ENCODE data around the gene COG5.

COG5 gene

GRCh38 chr7:107394831-107395230 lies 168.9 kb downstream of the COG5 start:
- DNase-seq (ENCODE audit: low read depth, low spot score): no peak

GRCh38 chr7:107394276-107394675 lies 169.4 kb downstream of the COG5 start:
- no peak for DNase-seq (ENCODE audit: low read depth, low spot score)

- no peak for DNase-seq (ENCODE audit: low read depth, low spot score)
Observed at GRCh38 chr7:107392830-107393229, 170.9 kb downstream of the COG5 start.

- DNase-seq (ENCODE audit: low read depth, low spot score): no peak
Observed at GRCh38 chr7:107390916-107391315, 172.8 kb downstream of the COG5 start.

GRCh38 chr7:107388604-107389003 lies 175.1 kb downstream of the COG5 start:
- DNase-seq (ENCODE audit: low read depth, low spot score): no peak

- no peak for DNase-seq (ENCODE audit: low read depth, low spot score)
Observed at GRCh38 chr7:107387573-107388219, 176.0 kb downstream of the COG5 start.

GRCh38 chr7:107387128-107387527 lies 176.6 kb downstream of the COG5 start:
- DNase-seq (ENCODE audit: low read depth, low spot score): no peak

- DNase-seq (ENCODE audit: low read depth, low spot score): no peak
Observed at GRCh38 chr7:107386548-107387102, 177.1 kb downstream of the COG5 start.

- DNase-seq (ENCODE audit: low read depth, low spot score): no peak
Observed at GRCh38 chr7:107384025-107384424, 179.7 kb downstream of the COG5 start.

GRCh38 chr7:107383203-107383602 lies 180.5 kb downstream of the COG5 start:
- DNase-seq (ENCODE audit: low read depth, low spot score): no peak

GRCh38 chr7:107381453-107381852 lies 182.3 kb downstream of the COG5 start:
- DNase-seq (ENCODE audit: low read depth, low spot score): no peak

- no peak for DNase-seq (ENCODE audit: low read depth, low spot score)
Observed at GRCh38 chr7:107373354-107373753, 190.4 kb downstream of the COG5 start.

GRCh38 chr7:107372298-107372697 lies 191.4 kb downstream of the COG5 start:
- no peak for DNase-seq (ENCODE audit: low read depth, low spot score)

- no peak for DNase-seq (ENCODE audit: low read depth, low spot score)
Observed at GRCh38 chr7:107370816-107371215, 192.9 kb downstream of the COG5 start.

- no peak for DNase-seq (ENCODE audit: low read depth, low spot score)
Observed at GRCh38 chr7:107364787-107365186, 198.9 kb downstream of the COG5 start.

- DNase-seq (ENCODE audit: low read depth, low spot score): no peak
Observed at GRCh38 chr7:107359520-107360316, 204.0 kb downstream of the COG5 start.

- DNase-seq (ENCODE audit: low read depth, low spot score): no peak
Observed at GRCh38 chr7:107355616-107356015, 208.1 kb downstream of the COG5 start.

- no peak for DNase-seq (ENCODE audit: low read depth, low spot score)
Observed at GRCh38 chr7:107354640-107355039, 209.1 kb downstream of the COG5 start.

- no peak for DNase-seq (ENCODE audit: low read depth, low spot score)
Observed at GRCh38 chr7:107353701-107354100, 210.0 kb downstream of the COG5 start.

- no peak for DNase-seq (ENCODE audit: low read depth, low spot score)
Observed at GRCh38 chr7:107345898-107346297, 217.8 kb downstream of the COG5 start.

- no peak for DNase-seq (ENCODE audit: low read depth, low spot score)
Observed at GRCh38 chr7:107344799-107345198, 218.9 kb downstream of the COG5 start.

GRCh38 chr7:107344286-107344685 lies 219.4 kb downstream of the COG5 start:
- no peak for DNase-seq (ENCODE audit: low read depth, low spot score)

GRCh38 chr7:107338080-107338479 lies 225.6 kb downstream of the COG5 start:
- DNase-seq (ENCODE audit: low read depth, low spot score): no peak
